ENCODE data around the gene R3HDM2.

DNA sequence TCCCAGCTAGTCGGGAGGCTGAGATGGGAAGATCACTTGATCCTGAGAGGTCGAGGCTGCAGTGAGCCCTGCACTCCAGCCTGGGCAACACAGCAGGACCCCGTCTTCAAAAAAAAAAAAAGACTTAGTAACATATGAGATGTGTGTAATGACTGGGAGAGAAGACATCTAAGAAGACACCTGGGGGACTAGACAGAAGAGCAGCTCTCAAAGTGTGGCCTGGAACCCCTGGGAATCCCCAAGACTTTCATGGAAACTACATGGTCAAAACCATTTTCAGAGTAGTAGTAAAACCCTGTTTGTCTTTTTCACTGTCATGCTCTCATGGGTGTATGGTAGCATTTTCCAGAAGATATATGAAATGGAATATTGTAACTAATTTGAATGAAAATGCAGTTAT lies 45.3 kb downstream of the R3HDM2 start:
- TF ChIP-seq, protein P1, sequence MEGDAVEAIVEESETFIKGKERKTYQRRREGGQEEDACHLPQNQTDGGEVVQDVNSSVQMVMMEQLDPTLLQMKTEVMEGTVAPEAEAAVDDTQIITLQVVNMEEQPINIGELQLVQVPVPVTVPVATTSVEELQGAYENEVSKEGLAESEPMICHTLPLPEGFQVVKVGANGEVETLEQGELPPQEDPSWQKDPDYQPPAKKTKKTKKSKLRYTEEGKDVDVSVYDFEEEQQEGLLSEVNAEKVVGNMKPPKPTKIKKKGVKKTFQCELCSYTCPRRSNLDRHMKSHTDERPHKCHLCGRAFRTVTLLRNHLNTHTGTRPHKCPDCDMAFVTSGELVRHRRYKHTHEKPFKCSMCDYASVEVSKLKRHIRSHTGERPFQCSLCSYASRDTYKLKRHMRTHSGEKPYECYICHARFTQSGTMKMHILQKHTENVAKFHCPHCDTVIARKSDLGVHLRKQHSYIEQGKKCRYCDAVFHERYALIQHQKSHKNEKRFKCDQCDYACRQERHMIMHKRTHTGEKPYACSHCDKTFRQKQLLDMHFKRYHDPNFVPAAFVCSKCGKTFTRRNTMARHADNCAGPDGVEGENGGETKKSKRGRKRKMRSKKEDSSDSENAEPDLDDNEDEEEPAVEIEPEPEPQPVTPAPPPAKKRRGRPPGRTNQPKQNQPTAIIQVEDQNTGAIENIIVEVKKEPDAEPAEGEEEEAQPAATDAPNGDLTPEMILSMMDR (IDR thresholded peaks at IDR 0.05), result no peak
- no peak for TF ChIP-seq EZH2 (IDR thresholded peaks at IDR 0.05; ENCODE audit: borderline replicate concordance, insufficient read depth, low read depth, low read length, poor library complexity, severe bottlenecking)

Measured in B cell (primary cell).